ENCODE data around the gene OTOGL.
"Not testable (repeated sequence)": the region's sequence is repeated elsewhere in the genome, so short reads cannot be mapped to it uniquely, and the experiment has no call there.

The OTOGL gene

GRCh38 chr12:80241576-80242273 lies 142.4 kb downstream of the OTOGL start:
- Mint-ChIP-seq H3K36me3 (no peaks in the 10 kb centered on the region), H3K4me1 (ENCODE audit: low read depth) (no peaks in the 10 kb centered on the region), H3K27me3 (peaks cover 2% of the 10 kb centered on the region), H3K9me3 (ENCODE audit: low read depth) (no peaks in the 10 kb centered on the region), H3K4me3 (no peak overlapping the region), H3K27ac (no peak overlapping the region)

GRCh38 chr12:80242321-80242720 lies 143.0 kb downstream of the OTOGL start:
- peaks cover 2% of the 10 kb centered on the region for H3K27me3 Mint-ChIP-seq
- no peaks in the 10 kb centered on the region for H3K36me3 Mint-ChIP-seq
- no peaks in the 10 kb centered on the region for H3K4me1 Mint-ChIP-seq (ENCODE audit: low read depth)
- H3K9me3 Mint-ChIP-seq (ENCODE audit: low read depth): no peaks in the 10 kb centered on the region
- no peak overlapping the region for H3K4me3 Mint-ChIP-seq
- H3K27ac Mint-ChIP-seq: no peak overlapping the region

- not testable (repeated sequence) for H3K9me3 Mint-ChIP-seq (ENCODE audit: low read depth); H3K4me3 Mint-ChIP-seq; H3K27me3 Mint-ChIP-seq; H3K4me1 Mint-ChIP-seq (ENCODE audit: low read depth); H3K36me3 Mint-ChIP-seq; H3K27ac Mint-ChIP-seq
Measured at GRCh38 chr12:80249581-80249980, 150.2 kb downstream of the OTOGL start.

GRCh38 chr12:80257920-80258319 lies 158.6 kb downstream of the OTOGL start:
- no peaks in the 10 kb centered on the region for H3K9me3 Mint-ChIP-seq (ENCODE audit: low read depth)
- H3K27ac Mint-ChIP-seq: no peak overlapping the region
- no peaks in the 10 kb centered on the region for H3K36me3 Mint-ChIP-seq
- H3K4me1 Mint-ChIP-seq (ENCODE audit: low read depth): no peaks in the 10 kb centered on the region
- no peak overlapping the region for H3K4me3 Mint-ChIP-seq
- H3K27me3 Mint-ChIP-seq: peaks cover 5% of the 10 kb centered on the region

- H3K4me3 Mint-ChIP-seq: no peak overlapping the region
Measured at GRCh38 chr12:80260269-80260668, 160.9 kb downstream of the OTOGL start.

GRCh38 chr12:80261403-80261802 lies 162.1 kb downstream of the OTOGL start:
- Mint-ChIP-seq H3K27ac (no peak overlapping the region), H3K9me3 (ENCODE audit: low read depth) (no peaks in the 10 kb centered on the region), H3K36me3 (no peaks in the 10 kb centered on the region), H3K4me3 (no peak overlapping the region), H3K27me3 (peaks cover 7% of the 10 kb centered on the region), H3K4me1 (ENCODE audit: low read depth) (no peaks in the 10 kb centered on the region)

More at GRCh38 chr12:80260269-80260668, 160.9 kb downstream of the OTOGL start:
- no peak overlapping the region for H3K27ac Mint-ChIP-seq
- no peaks in the 10 kb centered on the region for H3K4me1 Mint-ChIP-seq (ENCODE audit: low read depth)
- peaks cover 5% of the 10 kb centered on the region for H3K27me3 Mint-ChIP-seq
- H3K36me3 Mint-ChIP-seq: no peaks in the 10 kb centered on the region
- H3K9me3 Mint-ChIP-seq (ENCODE audit: low read depth): no peaks in the 10 kb centered on the region

- no peaks in the 10 kb centered on the region for H3K36me3 Mint-ChIP-seq
- no peak overlapping the region for H3K4me3 Mint-ChIP-seq
- H3K27ac Mint-ChIP-seq: no peak overlapping the region
- no peaks in the 10 kb centered on the region for H3K9me3 Mint-ChIP-seq (ENCODE audit: low read depth)
- H3K27me3 Mint-ChIP-seq: peaks cover 7% of the 10 kb centered on the region
- H3K4me1 Mint-ChIP-seq (ENCODE audit: low read depth): no peaks in the 10 kb centered on the region
Measured at GRCh38 chr12:80262346-80262745, 163.0 kb downstream of the OTOGL start.

- H3K4me3 Mint-ChIP-seq: no peak overlapping the region
- H3K9me3 Mint-ChIP-seq (ENCODE audit: low read depth): no peaks in the 10 kb centered on the region
- no peak overlapping the region for H3K27ac Mint-ChIP-seq
- H3K4me1 Mint-ChIP-seq (ENCODE audit: low read depth): no peaks in the 10 kb centered on the region
- H3K36me3 Mint-ChIP-seq: no peaks in the 10 kb centered on the region
- peaks cover 7% of the 10 kb centered on the region for H3K27me3 Mint-ChIP-seq
Measured at GRCh38 chr12:80262771-80263170, 163.4 kb downstream of the OTOGL start.

GRCh38 chr12:80264386-80264785 lies 165.0 kb downstream of the OTOGL start:
- no peaks in the 10 kb centered on the region for H3K9me3 Mint-ChIP-seq (ENCODE audit: low read depth)
- H3K4me1 Mint-ChIP-seq (ENCODE audit: low read depth): no peaks in the 10 kb centered on the region
- H3K27me3 Mint-ChIP-seq: peaks cover 8% of the 10 kb centered on the region
- H3K27ac Mint-ChIP-seq: no peak overlapping the region
- H3K36me3 Mint-ChIP-seq: no peaks in the 10 kb centered on the region
- H3K4me3 Mint-ChIP-seq: no peak overlapping the region

GRCh38 chr12:80264891-80265290 lies 165.6 kb downstream of the OTOGL start:
- Mint-ChIP-seq H3K4me3 (no peak overlapping the region), H3K4me1 (ENCODE audit: low read depth) (no peaks in the 10 kb centered on the region), H3K27ac (no peak overlapping the region), H3K36me3 (no peaks in the 10 kb centered on the region), H3K27me3 (peaks cover 8% of the 10 kb centered on the region), H3K9me3 (ENCODE audit: low read depth) (no peaks in the 10 kb centered on the region)

GRCh38 chr12:80268924-80269749 lies 169.8 kb downstream of the OTOGL start:
- H3K9me3 Mint-ChIP-seq (ENCODE audit: low read depth): no peaks in the 10 kb centered on the region
- no peaks in the 10 kb centered on the region for H3K36me3 Mint-ChIP-seq
- peaks cover 6% of the 10 kb centered on the region for H3K27me3 Mint-ChIP-seq
- H3K27ac Mint-ChIP-seq: no peak overlapping the region
- no peak overlapping the region for H3K4me3 Mint-ChIP-seq
- no peaks in the 10 kb centered on the region for H3K4me1 Mint-ChIP-seq (ENCODE audit: low read depth)

GRCh38 chr12:80269803-80270552 lies 170.6 kb downstream of the OTOGL start:
- H3K4me1 Mint-ChIP-seq (ENCODE audit: low read depth): no peaks in the 10 kb centered on the region
- H3K27me3 Mint-ChIP-seq: peaks cover 6% of the 10 kb centered on the region
- no peaks in the 10 kb centered on the region for H3K9me3 Mint-ChIP-seq (ENCODE audit: low read depth)
- H3K27ac Mint-ChIP-seq: no peak overlapping the region
- H3K36me3 Mint-ChIP-seq: no peaks in the 10 kb centered on the region
- H3K4me3 Mint-ChIP-seq: no peak overlapping the region

GRCh38 chr12:80271780-80272179 lies 172.4 kb downstream of the OTOGL start:
- no peaks in the 10 kb centered on the region for H3K9me3 Mint-ChIP-seq (ENCODE audit: low read depth)
- H3K27ac Mint-ChIP-seq: no peak overlapping the region
- peaks cover 8% of the 10 kb centered on the region for H3K27me3 Mint-ChIP-seq
- H3K4me1 Mint-ChIP-seq (ENCODE audit: low read depth): no peaks in the 10 kb centered on the region
- H3K4me3 Mint-ChIP-seq: no peak overlapping the region
- H3K36me3 Mint-ChIP-seq: no peaks in the 10 kb centered on the region

- Mint-ChIP-seq H3K27ac (no peak overlapping the region), H3K36me3 (no peaks in the 10 kb centered on the region), H3K4me1 (ENCODE audit: low read depth) (no peaks in the 10 kb centered on the region), H3K4me3 (no peak overlapping the region), H3K9me3 (ENCODE audit: low read depth) (no peaks in the 10 kb centered on the region), H3K27me3 (peaks cover 8% of the 10 kb centered on the region)
Measured at GRCh38 chr12:80272387-80272915, 173.1 kb downstream of the OTOGL start.

- no peak overlapping the region for H3K27ac Mint-ChIP-seq
- H3K4me3 Mint-ChIP-seq: no peak overlapping the region
- H3K9me3 Mint-ChIP-seq (ENCODE audit: low read depth): no peaks in the 10 kb centered on the region
- no peaks in the 10 kb centered on the region for H3K36me3 Mint-ChIP-seq
- peaks cover 8% of the 10 kb centered on the region for H3K27me3 Mint-ChIP-seq
- no peaks in the 10 kb centered on the region for H3K4me1 Mint-ChIP-seq (ENCODE audit: low read depth)
Measured at GRCh38 chr12:80273144-80273543, 173.8 kb downstream of the OTOGL start.

All from activated naive CD8-positive, alpha-beta T cell (primary cell).